Raji (cell line): ENCODE measurements around the gene MRGPRG.

Experiments
- POLR2A ChIP-seq: IDR thresholded peaks from 2 replicates; pipeline ENCODE4 v1.6.1; 2011; ENCODE audit warnings: low read depth, low read length, control low read depth; ENCODE audit not compliant: insufficient read depth

The MRGPRG gene

DNA sequence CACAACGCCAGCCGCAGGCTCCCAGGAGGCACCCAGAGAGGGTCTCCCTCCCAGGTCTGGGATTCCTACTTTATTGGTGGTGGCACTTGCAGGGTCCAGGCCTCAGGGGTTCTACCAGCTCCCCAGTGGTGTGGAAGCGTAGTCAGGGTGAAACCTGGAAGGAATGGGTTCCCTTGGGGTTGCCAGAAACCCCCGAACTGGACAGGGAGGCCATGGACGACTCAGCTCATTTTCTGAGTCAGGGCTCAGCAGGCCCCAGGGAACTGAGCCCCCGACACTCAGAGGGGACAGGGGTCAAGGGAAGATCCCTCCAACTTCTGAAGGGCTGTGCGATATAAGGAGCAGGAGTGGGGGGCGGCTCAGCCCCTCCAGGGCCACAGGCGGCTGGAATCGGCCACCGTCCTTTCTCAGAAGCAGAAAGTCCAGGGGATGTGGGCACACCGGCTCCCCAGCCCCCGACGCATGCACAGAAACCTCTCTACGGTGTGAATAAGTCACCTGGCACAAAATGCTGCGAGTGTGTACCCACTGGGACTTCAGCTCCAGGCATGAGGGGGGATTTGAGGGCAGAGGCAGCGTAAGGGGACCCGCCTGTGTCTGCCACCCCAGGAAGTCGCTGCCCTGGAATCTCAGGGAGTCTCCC lies 25.1 kb downstream of the MRGPRG start:
- TF ChIP-seq POLR2A, result no peak

DNA sequence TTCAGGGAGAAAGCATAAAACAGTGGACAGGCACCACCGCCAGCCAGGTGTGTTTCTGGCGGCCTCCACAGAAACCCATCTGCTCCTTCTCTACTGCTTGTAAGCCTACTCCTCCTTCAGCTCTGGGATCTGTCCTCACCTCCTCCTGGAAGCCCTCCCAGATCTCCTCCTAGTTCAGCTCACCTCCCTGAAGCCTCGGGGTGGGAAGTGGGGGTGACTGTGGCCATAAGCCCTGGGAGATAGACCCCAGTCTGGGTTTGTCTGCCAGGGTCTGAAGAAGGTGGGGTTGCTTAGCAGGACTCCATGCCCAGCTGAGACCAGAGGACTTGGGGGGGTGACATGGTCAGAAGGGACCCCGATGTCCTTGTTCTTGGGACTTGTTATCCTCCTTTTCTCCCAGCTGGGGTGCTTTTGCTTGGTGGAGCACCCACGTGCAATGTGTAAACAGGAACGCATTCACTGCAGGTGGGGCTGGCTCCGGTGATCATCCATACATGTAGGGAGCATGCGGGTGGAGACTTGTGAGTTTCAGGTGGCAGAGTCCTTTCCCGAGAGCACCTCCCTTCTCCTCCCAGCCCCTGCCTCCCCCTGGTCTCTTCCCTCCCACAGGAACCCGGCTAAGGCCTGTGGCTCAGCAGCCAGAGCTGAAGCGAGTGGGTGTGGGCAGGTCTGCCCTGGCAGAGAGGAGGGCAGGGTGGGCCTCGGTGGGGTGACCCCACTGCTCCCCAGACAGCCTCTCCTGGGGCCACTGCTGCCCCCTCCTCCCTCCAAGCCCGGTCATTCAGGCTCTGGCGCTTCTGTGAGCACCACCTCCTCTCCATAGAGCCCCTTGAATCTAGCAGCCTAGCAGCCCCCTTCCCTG lies 25.9 kb downstream of the MRGPRG start:
- no peak for TF ChIP-seq POLR2A

- no peak for TF ChIP-seq POLR2A
Measured at GRCh38 chr11:3191586-3192324, 26.9 kb downstream of the MRGPRG start.

DNA sequence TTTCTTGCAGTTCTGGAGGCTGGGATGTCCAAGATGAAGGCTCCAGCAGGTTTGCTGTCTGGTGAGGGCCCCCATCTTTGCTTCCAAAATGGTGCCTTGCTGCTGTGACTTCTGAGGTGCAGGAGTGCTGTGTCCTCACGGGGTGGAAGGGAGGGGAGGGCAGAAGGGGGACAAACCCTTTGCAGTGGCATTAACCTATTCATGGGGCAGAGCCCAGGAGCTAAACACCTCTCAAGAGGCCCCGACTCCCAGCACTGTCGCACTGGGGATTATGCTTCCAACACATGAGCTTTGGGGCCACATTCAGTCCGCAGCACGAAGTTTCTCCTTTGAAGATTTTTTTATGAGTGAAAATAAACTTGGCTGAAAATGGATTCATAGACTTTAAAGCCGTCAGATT lies 28.0 kb downstream of the MRGPRG start:
- TF ChIP-seq POLR2A, result no peak

DNA sequence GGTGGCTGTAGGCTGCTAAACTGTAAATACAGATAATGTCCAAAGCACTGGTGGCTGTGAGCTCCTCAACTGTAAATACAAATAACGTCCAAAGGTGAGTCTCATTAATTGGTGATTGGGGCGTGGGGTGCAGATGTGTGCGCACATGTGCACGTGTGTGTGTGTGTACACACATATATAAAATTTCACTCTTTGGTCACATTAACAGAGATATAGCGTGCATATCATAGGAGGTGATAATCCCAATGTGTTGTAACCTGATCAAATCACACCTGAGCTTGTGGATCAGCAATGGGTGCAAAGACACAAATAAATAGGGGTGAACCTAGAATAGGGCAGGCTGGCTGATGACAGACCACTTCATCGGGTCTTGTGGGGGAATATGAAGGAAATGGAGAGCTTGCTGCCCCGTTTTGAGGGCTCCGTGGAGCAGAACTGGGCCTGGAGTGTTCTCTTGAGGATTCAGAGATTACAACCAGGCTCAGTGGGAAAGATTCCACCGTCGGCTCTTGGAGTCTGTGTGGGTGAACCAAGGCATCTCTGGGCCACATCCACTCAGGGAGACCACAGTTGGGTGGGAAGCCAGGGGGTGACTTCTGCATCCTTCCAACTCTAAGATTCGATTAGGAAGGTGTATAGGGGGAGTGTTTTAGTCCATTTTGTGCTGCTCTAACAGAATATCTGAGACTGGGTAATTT lies 28.6 kb downstream of the MRGPRG start:
- TF ChIP-seq POLR2A, result no peak

GRCh38 chr11:3189196-3189843 lies 29.3 kb downstream of the MRGPRG start:
- TF ChIP-seq POLR2A, result no peak

- no peak for TF ChIP-seq POLR2A
Measured at GRCh38 chr11:3188496-3189195, 30.0 kb downstream of the MRGPRG start.

GRCh38 chr11:3186166-3186953 lies 32.3 kb downstream of the MRGPRG start:
- no peak for TF ChIP-seq POLR2A

DNA sequence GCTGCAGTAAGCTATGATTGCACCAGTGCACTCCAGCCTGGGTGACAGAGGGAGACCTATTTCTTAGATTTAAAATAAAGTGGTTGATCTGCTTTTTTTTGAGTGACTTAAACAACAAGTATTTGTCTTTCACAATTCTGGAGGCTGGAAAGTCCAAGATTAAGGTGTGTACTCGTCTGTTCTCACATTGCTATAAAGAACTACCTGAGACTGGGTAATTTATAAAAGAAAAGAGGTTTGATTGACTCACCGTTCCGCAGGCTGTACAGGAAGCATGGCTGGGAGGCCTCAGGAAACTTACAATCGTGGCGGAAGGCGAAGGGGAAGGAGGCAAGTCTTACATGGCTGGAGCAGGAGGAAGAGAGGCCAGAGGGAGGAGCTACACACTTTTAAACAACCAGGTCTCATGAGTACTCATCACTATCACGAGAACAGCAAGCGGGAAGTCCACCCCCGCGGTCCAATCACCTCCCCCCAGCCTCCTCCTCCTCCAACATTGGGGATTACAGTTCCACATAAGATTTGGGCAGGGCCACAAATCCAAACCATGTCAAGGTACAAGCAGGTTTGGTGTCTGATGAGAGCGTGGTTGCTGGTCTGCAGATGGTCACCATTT lies 33.8 kb downstream of the MRGPRG start:
- TF ChIP-seq POLR2A, result no peak

DNA sequence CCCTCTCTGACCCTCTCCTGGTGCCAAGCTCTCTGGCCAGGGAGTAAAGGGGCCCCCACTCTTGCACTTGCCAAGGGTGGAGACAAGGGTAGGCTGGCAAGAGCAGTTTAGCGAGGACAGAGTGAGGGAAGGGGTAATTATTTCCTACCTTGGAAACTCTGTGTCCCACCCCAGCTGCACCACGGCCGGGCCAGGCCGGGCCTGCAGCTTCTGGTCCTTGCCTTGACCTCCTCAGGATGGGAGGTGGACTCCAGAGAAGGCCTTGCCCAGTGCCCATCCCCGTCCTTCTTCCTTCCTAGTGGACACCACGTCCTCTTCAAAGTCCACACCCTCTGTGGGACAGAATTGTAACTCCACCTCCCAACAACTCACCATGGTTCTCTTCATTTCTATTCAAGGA lies 35.1 kb downstream of the MRGPRG start:
- no peak for TF ChIP-seq POLR2A

DNA sequence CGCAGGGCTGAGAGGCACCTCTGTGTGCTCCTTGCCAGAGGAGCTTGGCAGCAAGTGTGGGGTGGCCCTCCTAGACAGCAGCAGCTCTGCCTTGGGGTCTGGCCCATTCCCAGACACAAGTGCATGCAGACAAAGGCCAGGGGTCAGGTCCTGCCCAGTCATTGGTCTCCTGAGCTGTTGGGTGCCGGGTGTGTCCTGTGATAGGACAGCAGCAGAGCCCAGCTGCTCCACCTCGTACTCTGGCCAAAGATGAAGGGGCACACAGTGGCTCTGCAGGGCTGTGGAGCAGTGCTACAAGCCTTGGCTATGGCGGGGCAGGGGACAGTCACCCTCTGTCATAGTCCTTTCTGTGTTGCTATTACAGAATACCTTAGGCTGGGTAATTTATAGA lies 36.2 kb downstream of the MRGPRG start:
- no peak for TF ChIP-seq POLR2A

GRCh38 chr11:3181725-3182461 lies 36.7 kb downstream of the MRGPRG start:
- no peak for TF ChIP-seq POLR2A

DNA sequence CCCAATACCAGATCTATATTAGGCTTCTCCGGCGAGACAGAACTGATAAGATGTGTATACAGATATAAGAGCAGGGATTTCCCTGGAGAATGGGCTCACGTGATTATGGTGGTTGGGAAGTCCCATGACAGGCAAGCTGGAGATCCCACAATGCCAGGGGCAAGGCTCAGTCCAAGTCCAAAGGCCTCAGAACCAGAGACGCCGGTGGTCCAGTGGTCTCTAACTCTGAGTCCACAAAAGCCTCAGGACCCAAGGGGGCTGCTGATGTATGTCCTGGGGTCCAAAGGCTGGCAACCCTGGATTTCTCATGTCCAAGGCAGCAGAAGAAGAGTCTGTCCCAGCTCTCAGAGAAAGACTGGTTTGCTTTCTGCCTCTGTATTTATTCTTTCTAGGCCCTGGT lies 37.7 kb downstream of the MRGPRG start:
- no peak for TF ChIP-seq POLR2A

- TF ChIP-seq POLR2A, result no peak
Measured at GRCh38 chr11:3178349-3178748, 40.3 kb downstream of the MRGPRG start.
